Muscle layer of duodenum (tissue), 2 donors: Measurements from ENCODE around the gene LTF.
"Not testable (repeated sequence)": the region's sequence is repeated elsewhere in the genome, so short reads cannot be mapped to it uniquely, and the experiment has no call there.

ENCODE experiments used
- H3K27ac ChIP-seq: one replicate; pipeline ENCODE4 v1.7.0; 2013; ENCODE audit warnings: mild to moderate bottlenecking, low read length
- H3K27me3 ChIP-seq: one replicate; pipeline ENCODE4 v1.7.0; 2013; ENCODE audit warnings: low read depth, mild to moderate bottlenecking, control low read depth, low read length
- H3K36me3 ChIP-seq, 2 donors: one replicate each; pipeline ENCODE4 v1.7.0; 2013; ENCODE audit warnings: low read length in 2 of 2, control low read depth in 1 of 2, mild to moderate bottlenecking in 1 of 2; ENCODE audit not compliant: insufficient read depth in 2 of 2, control insufficient read depth in 1 of 2
- H3K4me1 ChIP-seq, 2 donors: one replicate each; pipeline ENCODE4 v1.7.0; 2013; ENCODE audit warnings: low read length in 2 of 2, mild to moderate bottlenecking in 2 of 2, control low read depth in 1 of 2, moderate library complexity in 1 of 2; ENCODE audit not compliant: insufficient read depth in 2 of 2, control insufficient read depth in 1 of 2
- H3K4me3 ChIP-seq, 2 donors: one replicate each; pipeline ENCODE4 v1.7.0; 2013; ENCODE audit warnings: low read length in 2 of 2, low read depth in 1 of 2, mild to moderate bottlenecking in 1 of 2
- H3K9me3 ChIP-seq, 2 donors: one replicate each; pipeline ENCODE4 v1.7.0; 2013; ENCODE audit warnings: low read length in 2 of 2, control low read depth in 1 of 2, mild to moderate bottlenecking in 1 of 2; ENCODE audit not compliant: control insufficient read depth in 1 of 2
- donor health status: healthy.

Gene LTF

GRCh38 chr3:46430879-46431278 lies 33.8 kb downstream of the LTF start:
- not testable (repeated sequence) for H3K4me3 ChIP-seq, H3K4me1 ChIP-seq, H3K27ac ChIP-seq, H3K36me3 ChIP-seq, H3K9me3 ChIP-seq, H3K27me3 ChIP-seq

- H3K36me3 ChIP-seq = no peaks in the 10 kb centered on the region
- H3K27me3 ChIP-seq = no peaks in the 10 kb centered on the region
- H3K4me3 ChIP-seq = no peak overlapping the region
- H3K9me3 ChIP-seq = no peaks in the 10 kb centered on the region
- H3K27ac ChIP-seq = no peak overlapping the region
- H3K4me1 ChIP-seq = no peaks in the 10 kb centered on the region
Observed at GRCh38 chr3:46429671-46430070, 35.0 kb downstream of the LTF start.

GRCh38 chr3:46429250-46429649 lies 35.5 kb downstream of the LTF start:
- H3K4me3 ChIP-seq = no peak overlapping the region
- no peaks in the 10 kb centered on the region for H3K4me1 ChIP-seq
- no peaks in the 10 kb centered on the region for H3K9me3 ChIP-seq
- H3K27ac ChIP-seq = no peak overlapping the region
- no peaks in the 10 kb centered on the region for H3K36me3 ChIP-seq
- H3K27me3 ChIP-seq = no peaks in the 10 kb centered on the region

- Histone ChIP-seq H3K27ac (no peak overlapping the region), H3K36me3 (no peaks in the 10 kb centered on the region)
Observed at GRCh38 chr3:46427916-46428833, 36.5 kb downstream of the LTF start.

GRCh38 chr3:46427404-46427803 lies 37.3 kb downstream of the LTF start:
- not testable (repeated sequence) for H3K27ac ChIP-seq, H3K36me3 ChIP-seq, H3K4me1 ChIP-seq, H3K9me3 ChIP-seq, H3K4me3 ChIP-seq, H3K27me3 ChIP-seq

More at GRCh38 chr3:46427916-46428833, 36.5 kb downstream of the LTF start:
- no peaks in the 10 kb centered on the region for H3K27me3 ChIP-seq
- H3K4me3 ChIP-seq = no peak overlapping the region
- H3K4me1 ChIP-seq = no peaks in the 10 kb centered on the region
- H3K9me3 ChIP-seq = no peaks in the 10 kb centered on the region

- H3K4me1 ChIP-seq, H3K4me3 ChIP-seq: not testable (repeated sequence)
Observed at GRCh38 chr3:46426476-46426875, 38.2 kb downstream of the LTF start.

GRCh38 chr3:46423588-46423987 lies 41.1 kb downstream of the LTF start:
- Histone ChIP-seq H3K27me3 (no peaks in the 10 kb centered on the region), H3K36me3 (no peaks in the 10 kb centered on the region), H3K9me3 (no peaks in the 10 kb centered on the region), H3K4me3 (no peak overlapping the region), H3K27ac (no peak overlapping the region), H3K4me1 (no peaks in the 10 kb centered on the region)

More at GRCh38 chr3:46426476-46426875, 38.2 kb downstream of the LTF start:
- not testable (repeated sequence) for H3K27ac ChIP-seq, H3K9me3 ChIP-seq, H3K36me3 ChIP-seq, H3K27me3 ChIP-seq

- no peak overlapping the region for H3K4me3 ChIP-seq
- H3K9me3 ChIP-seq = no peaks in the 10 kb centered on the region
- no peaks in the 10 kb centered on the region for H3K4me1 ChIP-seq
- H3K27me3 ChIP-seq = no peaks in the 10 kb centered on the region
- no peaks in the 10 kb centered on the region for H3K36me3 ChIP-seq
- H3K27ac ChIP-seq = no peak overlapping the region
Observed at GRCh38 chr3:46422617-46423016, 42.1 kb downstream of the LTF start.

- H3K4me3 ChIP-seq = no peak overlapping the region
- H3K27me3 ChIP-seq = no peaks in the 10 kb centered on the region
- H3K27ac ChIP-seq = no peak overlapping the region
- H3K9me3 ChIP-seq = no peaks in the 10 kb centered on the region
- no peaks in the 10 kb centered on the region for H3K36me3 ChIP-seq
- H3K4me1 ChIP-seq = no peaks in the 10 kb centered on the region
Observed at GRCh38 chr3:46420931-46421330, 43.8 kb downstream of the LTF start.

- Histone ChIP-seq H3K9me3 (no peaks in the 10 kb centered on the region), H3K27ac (no peak overlapping the region), H3K36me3 (no peaks in the 10 kb centered on the region), H3K4me3 (no peak overlapping the region), H3K27me3 (no peaks in the 10 kb centered on the region), H3K4me1 (no peaks in the 10 kb centered on the region)
Observed at GRCh38 chr3:46419816-46420215, 44.9 kb downstream of the LTF start.

- Histone ChIP-seq H3K4me1 (no peaks in the 10 kb centered on the region), H3K36me3 (no peaks in the 10 kb centered on the region), H3K27ac (no peak overlapping the region), H3K4me3 (no peak overlapping the region), H3K9me3 (no peaks in the 10 kb centered on the region), H3K27me3 (no peaks in the 10 kb centered on the region)
Observed at GRCh38 chr3:46417841-46418611, 46.7 kb downstream of the LTF start.
